ENCODE results near the gene CHST8. TPM values are rescaled to one million over a fixed set of nuclear protein-coding genes. Genes with fewer than 3 reads are reported as not detected.

CHST8 gene, protein sequence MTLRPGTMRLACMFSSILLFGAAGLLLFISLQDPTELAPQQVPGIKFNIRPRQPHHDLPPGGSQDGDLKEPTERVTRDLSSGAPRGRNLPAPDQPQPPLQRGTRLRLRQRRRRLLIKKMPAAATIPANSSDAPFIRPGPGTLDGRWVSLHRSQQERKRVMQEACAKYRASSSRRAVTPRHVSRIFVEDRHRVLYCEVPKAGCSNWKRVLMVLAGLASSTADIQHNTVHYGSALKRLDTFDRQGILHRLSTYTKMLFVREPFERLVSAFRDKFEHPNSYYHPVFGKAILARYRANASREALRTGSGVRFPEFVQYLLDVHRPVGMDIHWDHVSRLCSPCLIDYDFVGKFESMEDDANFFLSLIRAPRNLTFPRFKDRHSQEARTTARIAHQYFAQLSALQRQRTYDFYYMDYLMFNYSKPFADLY
- total RNA-seq (not detected), polyA plus RNA-seq (under 1 TPM; 0.05 to 0.07 TPM)

- DNase-seq (ENCODE audit: low spot score) = no peak
- peaks cover 6 to 22% (median 16%) of the 10 kb centered on the region in 4 donors for H3K4me1 ChIP-seq (ENCODE audit: control insufficient read depth in 4 of 4, insufficient read depth in 4 of 4, low read length in 3 of 4)
- H3K36me3 ChIP-seq (ENCODE audit: control insufficient read depth in 4 of 4, insufficient read depth in 3 of 4, low read depth in 1 of 4, low read length in 3 of 4) = no peaks in the 10 kb centered on the region
- H3K27me3 ChIP-seq (ENCODE audit: control insufficient read depth in 4 of 4, insufficient read depth in 4 of 4, low read length in 3 of 4) = peaks cover 4 to 22% (median 16%) of the 10 kb centered on the region in 4 donors
- peak within 1 kb of the TSS in 1 of 3 donors; percentile 45 for H3K4me3 ChIP-seq (ENCODE audit: low read depth in 1 of 3, low read length in 3 of 3)
- 2% methylated on average over 96 of the region's 96 CpGs for WGBS
- no peaks in the 10 kb centered on the region for H3K9me3 ChIP-seq (ENCODE audit: control insufficient read depth in 4 of 4, low read length in 3 of 4)
- H3K9ac ChIP-seq (ENCODE audit: low read depth in 1 of 2, low read length in 2 of 2) = no peak within 1 kb of the TSS
- TF ChIP-seq CTCF (IDR thresholded peaks at IDR 0.05; ENCODE audit: low read depth, low read length, missing input control) (no peak), GABPA (IDR thresholded peaks at IDR 0.05 in 1 of 2, conservative IDR thresholded peaks at IDR 0.05 in 1 of 2) (no peak), REST (IDR thresholded peaks at IDR 0.05) (no peak), EGR1 (IDR thresholded peaks at IDR 0.05; ENCODE audit: low read depth in 2 of 2) (no peak), ZBTB33 (IDR thresholded peaks at IDR 0.05) (no peak), YY1 (IDR thresholded peaks at IDR 0.05) (no peak), RAD21 (IDR thresholded peaks at IDR 0.05) (no peak)
- no peak within 1 kb of the TSS for H3K27ac ChIP-seq (ENCODE audit: low read depth in 1 of 2, low read length in 2 of 2)
Measured at GRCh38 chr19:33621811-33622504, at the start of gene CHST8. TSS of gene CHST8 (plus strand) at chr19:33621953. CDS start at chr19:33689262, 67,309 bp downstream.

DNA sequence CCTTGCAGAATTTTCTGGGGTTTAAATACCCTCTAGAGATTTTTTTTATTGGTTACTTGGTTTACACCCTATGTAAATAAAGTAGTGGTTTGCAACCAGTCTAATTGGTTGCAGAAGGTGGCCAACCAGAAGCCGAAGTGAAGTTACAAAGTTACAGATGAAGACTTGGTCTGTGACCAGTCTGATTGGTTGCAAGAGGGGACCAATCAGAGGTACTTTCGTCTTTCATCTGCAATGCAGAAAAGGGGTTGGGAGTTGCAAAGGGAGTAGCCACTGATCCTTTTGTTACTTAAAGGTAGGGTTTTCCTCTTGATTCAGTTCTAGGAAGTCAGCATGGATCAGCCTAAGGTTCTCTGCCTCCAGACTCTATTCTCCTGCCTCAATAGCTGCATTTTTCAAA is 48.8 kb upstream of the CHST8 start:
- WGBS = 69% methylated on average over 2 of the region's 2 CpGs
- H3K36me3 ChIP-seq (ENCODE audit: control insufficient read depth in 4 of 4, insufficient read depth in 3 of 4, low read depth in 1 of 4, low read length in 3 of 4) = no peaks in the 10 kb centered on the region
- H3K4me1 ChIP-seq (ENCODE audit: control insufficient read depth in 4 of 4, insufficient read depth in 4 of 4, low read length in 3 of 4) = no peaks in the 10 kb centered on the region
- TF ChIP-seq, protein P1, sequence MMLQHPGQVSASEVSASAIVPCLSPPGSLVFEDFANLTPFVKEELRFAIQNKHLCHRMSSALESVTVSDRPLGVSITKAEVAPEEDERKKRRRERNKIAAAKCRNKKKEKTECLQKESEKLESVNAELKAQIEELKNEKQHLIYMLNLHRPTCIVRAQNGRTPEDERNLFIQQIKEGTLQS (IDR thresholded peaks at IDR 0.05) = no peak
- no peak for TF ChIP-seq SP1 (IDR thresholded peaks at IDR 0.05)
- no peak for TF ChIP-seq HNF4A (conservative IDR thresholded peaks at IDR 0.05)
- TF ChIP-seq FOXA2 (IDR thresholded peaks at IDR 0.05) = no peak
- TF ChIP-seq REST (IDR thresholded peaks at IDR 0.05) = no peak
- TF ChIP-seq NR2F2 (IDR thresholded peaks at IDR 0.05) = no peak
- no peak for TF ChIP-seq FOXA1 (IDR thresholded peaks at IDR 0.05)
- no peak for TF ChIP-seq EGR1 (IDR thresholded peaks at IDR 0.05; ENCODE audit: low read depth in 2 of 2)
- TF ChIP-seq, protein P2, sequence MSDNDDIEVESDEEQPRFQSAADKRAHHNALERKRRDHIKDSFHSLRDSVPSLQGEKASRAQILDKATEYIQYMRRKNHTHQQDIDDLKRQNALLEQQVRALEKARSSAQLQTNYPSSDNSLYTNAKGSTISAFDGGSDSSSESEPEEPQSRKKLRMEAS (IDR thresholded peaks at IDR 0.05) = no peak
- TF ChIP-seq GABPA (IDR thresholded peaks at IDR 0.05 in 1 of 2, conservative IDR thresholded peaks at IDR 0.05 in 1 of 2) = no peak
- TF ChIP-seq RAD21 (IDR thresholded peaks at IDR 0.05) = no peak
- no peak for TF ChIP-seq JUND (IDR thresholded peaks at IDR 0.05)

More for the DNA sequence above, 48.8 kb upstream of the CHST8 start:
- DNase-seq (ENCODE audit: low spot score) = no peak
- Histone ChIP-seq H3K9me3 (ENCODE audit: control insufficient read depth in 4 of 4, low read length in 3 of 4) (peaks cover 5 to 14% (median 7%) of the 10 kb centered on the region in 4 donors), H3K27ac (ENCODE audit: low read depth in 1 of 2, low read length in 2 of 2) (no peak overlapping the region), H3K4me3 (ENCODE audit: low read depth in 1 of 3, low read length in 3 of 3) (no peak overlapping the region), H3K9ac (ENCODE audit: low read depth in 1 of 2, low read length in 2 of 2) (no peak overlapping the region), H3K27me3 (ENCODE audit: control insufficient read depth in 4 of 4, insufficient read depth in 4 of 4, low read length in 3 of 4) (peaks cover 0 to 3% (median 0%) of the 10 kb centered on the region in 4 donors)
